GM18909 (cell line): ENCODE data around the gene CCR1.
"Not testable (repeated sequence)": the region's sequence is repeated elsewhere in the genome, so short reads cannot be mapped to it uniquely, and the experiment has no call there.

Experiments
- ATAC-seq: cut with Tn5 transposase; IDR thresholded peaks from one replicate; pipeline ENCODE4 v1.9.1; 2021; ENCODE audit warnings: mild to moderate bottlenecking; ENCODE audit not compliant: unreplicated experiment, poor library complexity

The CCR1 gene

GRCh38 chr3:46184469-46184868, 23.6 kb downstream of the CCR1 start:
- no peak for ATAC-seq

- ATAC-seq: no peak
Measured at GRCh38 chr3:46183330-46183729, 24.8 kb downstream of the CCR1 start.

- ATAC-seq: no peak
Measured at GRCh38 chr3:46168583-46169345, 39.3 kb downstream of the CCR1 start.

- no peak for ATAC-seq
Measured at GRCh38 chr3:46163556-46164041, 44.5 kb downstream of the CCR1 start.

GRCh38 chr3:46162975-46163555, 45.0 kb downstream of the CCR1 start:
- ATAC-seq: no peak

GRCh38 chr3:46157685-46158084, 50.4 kb downstream of the CCR1 start:
- not testable (repeated sequence) for ATAC-seq

GRCh38 chr3:46154311-46154710, 53.8 kb downstream of the CCR1 start:
- no peak for ATAC-seq
